Mammary epithelial cell (primary cell): ENCODE results near the gene CCR5AS.

ENCODE experiments used
- EZH2 ChIP-seq: IDR thresholded peaks from 2 replicates; pipeline ENCODE4 v1.6.1; 2012; ENCODE audit warnings: low read length, inconsistent platforms, borderline replicate concordance
- TF ChIP-seq, protein P1 (sequence below), 2 donors: IDR thresholded peaks in 1 of 2; conservative IDR thresholded peaks in 1 of 2; 2 replicates each; pipeline ENCODE4 v1.5.1; 2011 to 2012; ENCODE audit warnings: inconsistent platforms in 2 of 2, low read length in 2 of 2, mild to moderate bottlenecking in 2 of 2, control low read depth in 1 of 2, low read depth in 1 of 2; ENCODE audit not compliant: insufficient read depth in 1 of 2; ENCODE audit errors: extremely low read depth in 1 of 2

DNA sequence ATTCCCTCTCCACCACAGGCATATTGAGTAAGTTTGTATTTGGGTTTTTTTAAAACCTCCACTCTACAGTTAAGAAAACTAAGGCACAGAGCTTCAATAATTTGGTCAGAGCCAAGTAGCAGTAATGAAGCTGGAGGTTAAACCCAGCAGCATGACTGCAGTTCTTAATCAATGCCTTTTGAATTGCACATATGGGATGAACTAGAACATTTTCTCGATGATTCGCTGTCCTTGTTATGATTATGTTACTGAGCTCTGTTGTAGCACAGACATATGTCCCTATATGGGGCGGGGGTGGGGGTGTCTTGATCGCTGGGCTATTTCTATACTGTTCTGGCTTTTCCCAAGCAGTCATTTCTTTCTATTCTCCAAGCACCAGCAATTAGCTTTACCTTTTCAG, 37.7 kb downstream of the CCR5AS start:
- TF ChIP-seq, protein P1, sequence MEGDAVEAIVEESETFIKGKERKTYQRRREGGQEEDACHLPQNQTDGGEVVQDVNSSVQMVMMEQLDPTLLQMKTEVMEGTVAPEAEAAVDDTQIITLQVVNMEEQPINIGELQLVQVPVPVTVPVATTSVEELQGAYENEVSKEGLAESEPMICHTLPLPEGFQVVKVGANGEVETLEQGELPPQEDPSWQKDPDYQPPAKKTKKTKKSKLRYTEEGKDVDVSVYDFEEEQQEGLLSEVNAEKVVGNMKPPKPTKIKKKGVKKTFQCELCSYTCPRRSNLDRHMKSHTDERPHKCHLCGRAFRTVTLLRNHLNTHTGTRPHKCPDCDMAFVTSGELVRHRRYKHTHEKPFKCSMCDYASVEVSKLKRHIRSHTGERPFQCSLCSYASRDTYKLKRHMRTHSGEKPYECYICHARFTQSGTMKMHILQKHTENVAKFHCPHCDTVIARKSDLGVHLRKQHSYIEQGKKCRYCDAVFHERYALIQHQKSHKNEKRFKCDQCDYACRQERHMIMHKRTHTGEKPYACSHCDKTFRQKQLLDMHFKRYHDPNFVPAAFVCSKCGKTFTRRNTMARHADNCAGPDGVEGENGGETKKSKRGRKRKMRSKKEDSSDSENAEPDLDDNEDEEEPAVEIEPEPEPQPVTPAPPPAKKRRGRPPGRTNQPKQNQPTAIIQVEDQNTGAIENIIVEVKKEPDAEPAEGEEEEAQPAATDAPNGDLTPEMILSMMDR (conservative IDR thresholded peaks at IDR 0.05 in 1 of 2, IDR thresholded peaks at IDR 0.05 in 1 of 2; ENCODE audit: extremely low read depth in 1 of 2, insufficient read depth in 1 of 2, low read depth in 1 of 2, low read length in 2 of 2), result no peak
- no peak for TF ChIP-seq EZH2
